Pancreas (tissue), 10 donors: ENCODE data around the gene ITFG1. TPM values are rescaled to one million over a fixed set of nuclear protein-coding genes. Genes with fewer than 3 reads are reported as not detected.
"Not testable (repeated sequence)": the region's sequence is repeated elsewhere in the genome, so short reads cannot be mapped to it uniquely, and the experiment has no call there.

Source experiments
- ATAC-seq, 4 donors: fragments of 200-7000 bp; cut with Tn5 transposase; one replicate each; pipeline versions ENCODE4 v1.8.0 to v1.9.1; 2020; ENCODE audit warnings: mild to moderate bottlenecking in 4 of 4, moderate library complexity in 4 of 4
- DNase-seq, 6 donors: peaks; one replicate each; pipeline ENCODE4 v3.0.0-alpha.2; 2020
- FAIRE-seq: peaks from 2 replicates; lab custom pipeline; 2012; peaks lifted over from hg19 to GRCh38; lab: Jason Lieb, UNC
- H3K27ac ChIP-seq, 4 donors: fragments of 200-600 bp; sonication (generic); 1 replicate in 3 of 4; 2 replicates in 1 of 4; pipeline versions ENCODE4 v1.5.0 to v1.8.0; 2020
- H3K27me3 ChIP-seq, 4 donors: fragments of 200-600 bp; one replicate each; pipeline ENCODE4 v1.8.0; 2021
- H3K36me3 ChIP-seq, 3 donors: fragments of 200-600 bp; sonication (generic) in 1 of 3; one replicate each; pipeline versions ENCODE4 v1.5.0 to v1.8.0; 2020 to 2021
- H3K4me1 ChIP-seq, 3 donors: fragments of 200-600 bp; one replicate each; pipeline ENCODE4 v1.8.0; 2021
- H3K4me3 ChIP-seq, 4 donors: fragments of 200-600 bp; sonication (generic) in 2 of 4; one replicate each; pipeline versions ENCODE4 v1.5.0 to v1.8.0; 2020 to 2021
- H3K9me3 ChIP-seq, 4 donors: fragments of 200-600 bp; one replicate each; pipeline ENCODE4 v1.8.0; 2021
- WGBS, 2 donors: extraction: QIAGEN DNeasy Blood & Tissue Kit; methylation state at CpG; one replicate each; pipeline ENCODE4 v1.1.7; 2013; 5-methylcytosine and 5-hydroxymethylcytosine counted together
- intact Hi-C, 3 donors: fragments of 100-400 bp; cut with DNase I; formaldehyde crosslinking; loops; one replicate each; pipeline versions ENCODE4 v1.11.1 to v1.14.2; 2022
- polyA plus RNA-seq, 2 donors: library from polyadenylated mRNA; stranded (reverse); fragments of 200-250 nt; gene quantifications; one replicate each; pipeline ENCODE4 v1.2.3, GENCODE V29; 2013
- total RNA-seq, 6 donors: library from RNA; stranded (reverse); fragmentation: NEBNext Ultra II Directional in 4 of 6; extraction: Animal tissue kit (Norgen Biotek cat#: 25700) in 4 of 6; gene quantifications; one replicate each; pipeline versions ENCODE4 v1.2.1 to v1.2.4, GENCODE V29; 2021 to 2023
- TF ChIP-seq, protein P1 (sequence below), 4 donors: fragments of 200-600 bp; sonication (generic) in 3 of 4; IDR thresholded peaks; one replicate each; pipeline versions ENCODE4 v1.5.0 to v1.8.0; 2021; ENCODE audit warnings: antibody characterized with exemption in 4 of 4
- donor health status: healthy with polysubstance abuse.
- donor health status: DM: no; HTN: no; CAD: no; lungs with moderate emphysema.
- donor health status: DM: no; HTN: no; CAD: no.
- donor health status: control.
- donor health status: control.
- donor health status: Bipolar disorder and iron deficiency.
- donor health status: DM: yes; HTN: yes; CAD: no.
- donor health status: DM: no; HTN: no; CAD: no.
- donor health status: DM: no; HTN: no; CAD: no.
- donor health status: DM: yes; HTN: yes; CAD: no.

Gene ITFG1
- total and polyA plus RNA-seq, 8 donors, result 5.9 to 33.9 (median 21.2) TPM

DNA sequence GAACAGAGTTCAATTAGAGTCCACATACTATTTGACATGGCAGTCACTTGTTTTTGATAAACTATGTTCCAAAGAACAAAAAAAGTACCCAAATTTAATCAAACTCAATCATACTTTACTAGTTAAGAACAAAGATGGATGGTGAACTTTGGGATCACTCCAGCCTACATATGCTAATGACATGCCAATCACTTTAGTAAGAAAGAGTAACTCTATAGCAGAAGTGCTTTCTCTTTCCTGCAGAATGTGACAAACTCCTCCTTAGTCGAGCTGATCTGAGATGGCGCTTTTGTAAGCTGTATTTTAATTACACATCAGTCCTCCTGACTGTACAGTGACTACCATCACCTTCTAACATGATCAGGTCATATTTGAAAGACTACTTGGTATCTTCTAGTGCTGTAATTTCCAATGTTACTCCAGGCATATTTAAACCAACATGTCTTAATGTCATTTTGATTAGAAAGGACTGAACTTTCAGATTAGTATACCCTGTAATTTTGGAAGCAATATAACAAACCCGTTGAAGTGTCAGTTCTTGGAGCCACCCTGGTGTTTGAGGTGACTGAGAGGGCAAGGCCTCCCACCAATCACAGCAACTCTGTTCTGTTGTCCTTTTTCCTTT, 321.2 kb downstream of the ITFG1 start:
- no peak overlapping the region for H3K4me3 ChIP-seq
- intact Hi-C loops, result loop anchor here in 1 of 3 donors (5.0 kb wide), 1 partner anchor 913 kb away; no protein-coding TSS in a partner anchor
- H3K4me1 ChIP-seq, result peaks cover 0 to 14% (median 12%) of the 10 kb centered on the region in 3 donors
- no peak overlapping the region for H3K27ac ChIP-seq
- H3K27me3 ChIP-seq, result no peaks in the 10 kb centered on the region
- no peak for DNase-seq
- H3K9me3 ChIP-seq, result no peaks in the 10 kb centered on the region
- no peak for ATAC-seq
- TF ChIP-seq, protein P1, sequence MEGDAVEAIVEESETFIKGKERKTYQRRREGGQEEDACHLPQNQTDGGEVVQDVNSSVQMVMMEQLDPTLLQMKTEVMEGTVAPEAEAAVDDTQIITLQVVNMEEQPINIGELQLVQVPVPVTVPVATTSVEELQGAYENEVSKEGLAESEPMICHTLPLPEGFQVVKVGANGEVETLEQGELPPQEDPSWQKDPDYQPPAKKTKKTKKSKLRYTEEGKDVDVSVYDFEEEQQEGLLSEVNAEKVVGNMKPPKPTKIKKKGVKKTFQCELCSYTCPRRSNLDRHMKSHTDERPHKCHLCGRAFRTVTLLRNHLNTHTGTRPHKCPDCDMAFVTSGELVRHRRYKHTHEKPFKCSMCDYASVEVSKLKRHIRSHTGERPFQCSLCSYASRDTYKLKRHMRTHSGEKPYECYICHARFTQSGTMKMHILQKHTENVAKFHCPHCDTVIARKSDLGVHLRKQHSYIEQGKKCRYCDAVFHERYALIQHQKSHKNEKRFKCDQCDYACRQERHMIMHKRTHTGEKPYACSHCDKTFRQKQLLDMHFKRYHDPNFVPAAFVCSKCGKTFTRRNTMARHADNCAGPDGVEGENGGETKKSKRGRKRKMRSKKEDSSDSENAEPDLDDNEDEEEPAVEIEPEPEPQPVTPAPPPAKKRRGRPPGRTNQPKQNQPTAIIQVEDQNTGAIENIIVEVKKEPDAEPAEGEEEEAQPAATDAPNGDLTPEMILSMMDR (IDR thresholded peaks at IDR 0.05), result no peak
- no peak for FAIRE-seq
- no peaks in the 10 kb centered on the region for H3K36me3 ChIP-seq
- WGBS, 2 donors, result 68 to 73% methylated on average over 3 of the region's 3 CpGs

DNA sequence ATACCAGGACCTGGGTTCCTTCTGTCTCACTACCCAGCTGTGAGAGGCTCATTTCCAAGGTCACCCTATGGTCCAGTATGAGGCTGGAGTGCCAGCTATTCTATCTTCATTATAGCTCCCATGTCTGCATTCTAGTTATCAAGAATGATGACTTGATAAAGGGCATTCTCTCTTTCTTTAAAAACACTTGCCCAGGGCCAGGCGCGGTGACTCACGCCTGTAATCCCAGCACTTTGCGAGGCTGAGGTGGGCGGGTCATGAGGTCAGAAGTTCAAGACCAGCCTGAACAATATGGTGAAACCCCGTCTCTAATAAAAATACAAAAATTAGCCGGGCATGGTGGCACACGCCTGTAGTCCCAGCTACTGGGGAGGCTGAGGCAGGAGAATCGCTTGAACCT, 322.9 kb downstream of the ITFG1 start:
- DNase-seq, H3K36me3 ChIP-seq, H3K27ac ChIP-seq, ATAC-seq, FAIRE-seq, H3K4me3 ChIP-seq, H3K9me3 ChIP-seq, H3K27me3 ChIP-seq, intact Hi-C loops: not testable (repeated sequence)
- 91 to 92% methylated on average over 9 of the region's 9 CpGs for WGBS, 2 donors
- peaks cover 0 to 11% (median 11%) of the 10 kb centered on the region in 3 donors for H3K4me1 ChIP-seq

DNA sequence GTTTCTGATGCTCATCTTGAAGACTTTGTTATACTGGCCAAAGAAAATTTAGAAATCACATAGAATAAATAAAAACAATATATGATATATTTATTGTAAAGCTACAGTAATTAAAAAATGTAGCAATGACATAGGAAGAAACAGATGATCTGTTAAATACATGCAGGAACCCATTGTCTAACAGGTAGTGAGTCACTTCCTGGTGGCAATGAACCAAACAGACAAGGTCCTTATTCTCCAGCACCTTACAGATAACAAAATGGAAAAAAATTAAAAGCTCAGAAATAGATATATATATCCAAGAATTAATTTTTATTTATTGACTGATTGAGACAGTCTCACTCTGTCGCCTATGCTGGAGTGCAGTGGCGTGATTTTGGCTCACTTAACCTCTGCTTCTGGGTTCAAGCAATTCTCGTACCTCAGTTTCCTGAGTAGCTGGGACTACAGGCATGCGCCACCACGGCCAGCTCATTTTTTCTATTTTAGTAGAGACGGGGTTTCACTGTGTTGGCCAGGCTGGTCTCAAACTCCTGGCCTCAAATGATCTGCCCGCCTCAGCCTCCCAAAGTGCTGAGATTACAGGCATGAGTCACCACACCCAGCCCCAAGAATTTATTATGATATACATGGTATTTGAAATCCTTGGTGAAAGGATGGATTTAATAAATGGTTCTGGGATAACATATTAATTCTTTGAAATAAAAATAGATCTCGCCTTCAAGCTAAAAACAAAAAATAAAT, 324.6 kb downstream of the ITFG1 start:
- Histone ChIP-seq H3K36me3 (no peaks in the 10 kb centered on the region), H3K4me3 (no peak overlapping the region), H3K9me3 (no peaks in the 10 kb centered on the region), H3K27me3 (no peaks in the 10 kb centered on the region), H3K4me1 (no peaks in the 10 kb centered on the region), H3K27ac (no peak overlapping the region)
- DNase-seq (no peak), ATAC-seq (no peak), FAIRE-seq (no peak)
- TF ChIP-seq, protein P1 (IDR thresholded peaks at IDR 0.05), result no peak
- intact Hi-C loops, result no loop called here
- 84 to 90% methylated on average over 8 of the region's 8 CpGs for WGBS, 2 donors

DNA sequence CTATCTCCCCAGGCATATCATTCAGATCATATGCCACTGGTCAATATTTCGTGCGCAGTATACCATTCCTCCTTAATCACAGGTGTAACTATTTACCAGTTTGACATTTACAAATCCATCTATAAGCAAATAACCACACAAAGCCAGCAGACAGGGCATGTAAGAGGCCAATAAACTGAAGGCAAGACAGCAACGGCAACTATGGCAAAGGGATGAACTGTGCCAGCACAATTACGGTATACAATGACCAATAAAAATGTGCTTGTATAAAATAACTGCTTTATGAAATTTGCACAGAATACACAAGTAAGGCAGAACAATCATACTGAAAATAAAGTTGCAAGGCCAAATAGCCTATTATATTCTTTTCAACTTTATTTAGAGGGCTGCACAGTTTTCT, 326.3 kb downstream of the ITFG1 start:
- WGBS, 2 donors, result 83 to 84% methylated on average over 4 of the region's 4 CpGs

DNA sequence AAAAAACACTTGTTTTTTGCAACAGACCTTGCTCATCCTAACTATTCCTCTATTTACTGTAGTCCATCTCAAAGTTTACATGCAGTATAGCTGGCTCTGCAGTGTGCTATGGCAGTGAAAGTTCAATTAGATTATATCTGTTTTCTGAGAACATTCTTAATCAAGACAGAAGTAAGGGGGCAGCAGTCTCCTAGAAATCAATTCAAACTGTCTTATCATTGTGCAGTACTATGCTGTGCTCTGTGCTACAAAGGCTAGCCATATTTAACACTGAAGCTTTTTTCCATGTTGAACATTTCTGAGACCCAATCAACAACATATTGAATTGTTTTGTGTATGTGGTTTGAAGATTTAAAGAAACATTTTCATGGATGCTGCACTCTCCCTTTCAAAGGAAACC, 328.6 kb downstream of the ITFG1 start:
- TF ChIP-seq, protein P1 (IDR thresholded peaks at IDR 0.05), result no peak
- intact Hi-C loops, result no loop called here
- ATAC-seq, result no peak
- Histone ChIP-seq H3K36me3 (no peaks in the 10 kb centered on the region), H3K4me3 (no peak overlapping the region), H3K4me1 (no peaks in the 10 kb centered on the region), H3K27ac (no peak overlapping the region), H3K9me3 (no peaks in the 10 kb centered on the region), H3K27me3 (no peaks in the 10 kb centered on the region)
- no peak for FAIRE-seq
- no peak for DNase-seq

More for the DNA sequence above, 326.3 kb downstream of the ITFG1 start:
- Histone ChIP-seq H3K9me3 (no peaks in the 10 kb centered on the region), H3K27ac (no peak overlapping the region), H3K4me1 (no peaks in the 10 kb centered on the region), H3K36me3 (no peaks in the 10 kb centered on the region), H3K27me3 (no peaks in the 10 kb centered on the region), H3K4me3 (no peak overlapping the region)
- ATAC-seq (no peak), FAIRE-seq (no peak), DNase-seq (no peak)
- TF ChIP-seq, protein P1 (IDR thresholded peaks at IDR 0.05), result no peak
- intact Hi-C loops, result no loop called here
